ENCODE data around the gene TXNDC8.

DNA sequence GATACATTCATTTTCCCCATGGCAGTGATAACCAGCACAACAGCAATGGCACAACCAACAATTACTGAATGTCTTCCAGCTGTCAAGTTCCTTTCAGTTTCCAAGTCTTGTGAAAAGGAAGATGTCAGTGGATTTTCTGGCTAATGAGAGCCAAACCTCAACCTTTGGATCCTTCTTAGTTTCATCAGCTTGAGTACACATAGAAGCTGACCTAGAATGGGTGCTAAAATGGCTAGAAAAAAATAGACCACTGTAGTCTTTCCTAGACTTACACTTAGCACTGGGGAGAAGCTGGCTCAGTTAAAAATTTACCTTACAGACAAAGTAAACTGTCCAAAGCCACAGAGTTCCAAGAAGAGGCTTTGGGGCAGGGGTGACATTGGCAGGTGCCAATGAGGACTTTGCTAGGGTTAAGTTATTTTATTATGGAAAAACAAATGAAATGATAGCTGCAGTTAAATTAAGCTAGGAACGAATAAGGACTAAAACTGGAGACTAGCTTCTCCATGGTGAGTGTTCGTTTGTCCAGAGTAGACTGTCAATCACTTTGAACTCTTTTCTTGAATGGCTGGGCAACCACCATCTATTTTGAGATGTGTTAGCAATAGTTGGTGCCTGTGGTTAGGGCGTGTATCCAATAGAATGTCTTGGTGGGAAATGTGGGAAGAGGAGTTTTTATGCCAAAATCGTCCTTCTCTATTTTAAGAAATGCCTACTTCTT, 55.5 kb downstream of the TXNDC8 start:
- TF ChIP-seq GATA2 (IDR thresholded peaks at IDR 0.05; ENCODE audit: low read depth, low read length) (no peak), GATA3 (IDR thresholded peaks at IDR 0.05; ENCODE audit: low read depth, low read length) (no peak)

All from SH-SY5Y (cell line).